HG03045 (cell line): ENCODE measurements around the gene BANF2.
"Not testable (repeated sequence)": the region's sequence is repeated elsewhere in the genome, so short reads cannot be mapped to it uniquely, and the experiment has no call there.

Source experiments
- ATAC-seq: cut with Tn5 transposase; IDR thresholded peaks from one replicate; pipeline ENCODE4 v1.9.1; 2021; ENCODE audit warnings: mild to moderate bottlenecking, moderate library complexity; ENCODE audit not compliant: unreplicated experiment

BANF2 gene

DNA sequence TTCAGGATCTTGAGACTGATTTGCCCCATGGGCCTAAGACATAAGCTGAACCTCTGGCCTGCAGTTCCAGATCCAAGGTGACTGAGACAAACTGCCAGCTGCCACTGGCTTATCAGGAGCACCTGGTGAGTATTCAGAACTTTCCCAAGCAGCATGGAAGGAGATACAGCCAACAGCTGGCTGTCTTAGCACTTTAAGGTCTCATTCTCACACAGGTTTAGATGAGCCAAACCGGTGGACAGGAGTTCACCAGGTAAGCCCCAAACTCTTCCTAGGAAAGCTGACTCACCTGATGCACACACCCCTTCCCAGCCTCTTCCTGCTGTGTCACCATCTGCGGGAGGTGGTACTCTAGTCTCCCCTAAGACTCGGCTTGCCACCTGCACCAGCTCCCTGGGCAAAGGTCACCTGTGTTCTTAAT lies at the start of gene BANF2:
Gene BANF2, plus strand, starts transcription at position 36 of the 421 bp plus-strand sequence. CDS start 25,060 bp downstream, outside the sequence.
- no peak for ATAC-seq

DNA sequence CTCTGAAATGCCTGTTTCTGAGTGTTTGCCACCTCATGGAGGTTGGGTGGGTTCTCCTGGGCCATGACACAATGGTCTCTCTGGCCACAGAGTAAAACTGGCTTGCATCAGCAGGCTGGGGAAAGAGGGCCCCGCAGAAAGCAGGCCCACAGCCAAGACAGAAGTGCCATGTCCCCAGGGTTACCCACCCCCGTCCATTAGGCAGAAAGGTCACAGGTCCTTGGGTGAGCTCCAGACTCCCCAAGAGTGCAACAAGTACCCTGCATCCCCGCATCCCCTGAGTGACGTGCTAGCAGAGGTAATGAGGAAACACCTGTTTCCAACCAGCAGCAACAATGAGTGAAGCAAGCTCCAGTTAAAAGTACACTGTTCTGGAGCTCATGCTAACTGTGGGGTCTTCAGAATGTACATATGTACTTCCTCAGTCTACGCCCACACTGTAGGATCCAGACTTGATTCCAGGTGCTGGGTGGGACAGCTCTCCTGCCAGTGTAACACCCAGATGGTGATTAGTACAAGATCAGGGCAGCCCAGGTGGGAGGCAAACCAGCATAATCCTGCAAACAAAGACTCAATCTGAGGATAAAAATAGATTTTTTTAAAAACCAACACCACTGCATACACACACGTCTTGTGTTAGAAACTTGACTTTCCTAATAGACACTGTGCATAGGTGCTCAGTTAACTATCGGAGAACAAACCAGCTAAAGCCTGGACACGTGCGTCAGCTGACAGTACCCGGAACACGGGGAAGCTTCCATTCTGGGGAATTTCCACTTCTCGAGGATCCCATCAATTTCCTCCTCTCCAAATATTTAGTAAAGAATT lies 49.3 kb upstream of the BANF2 start:
- ATAC-seq = no peak

DNA sequence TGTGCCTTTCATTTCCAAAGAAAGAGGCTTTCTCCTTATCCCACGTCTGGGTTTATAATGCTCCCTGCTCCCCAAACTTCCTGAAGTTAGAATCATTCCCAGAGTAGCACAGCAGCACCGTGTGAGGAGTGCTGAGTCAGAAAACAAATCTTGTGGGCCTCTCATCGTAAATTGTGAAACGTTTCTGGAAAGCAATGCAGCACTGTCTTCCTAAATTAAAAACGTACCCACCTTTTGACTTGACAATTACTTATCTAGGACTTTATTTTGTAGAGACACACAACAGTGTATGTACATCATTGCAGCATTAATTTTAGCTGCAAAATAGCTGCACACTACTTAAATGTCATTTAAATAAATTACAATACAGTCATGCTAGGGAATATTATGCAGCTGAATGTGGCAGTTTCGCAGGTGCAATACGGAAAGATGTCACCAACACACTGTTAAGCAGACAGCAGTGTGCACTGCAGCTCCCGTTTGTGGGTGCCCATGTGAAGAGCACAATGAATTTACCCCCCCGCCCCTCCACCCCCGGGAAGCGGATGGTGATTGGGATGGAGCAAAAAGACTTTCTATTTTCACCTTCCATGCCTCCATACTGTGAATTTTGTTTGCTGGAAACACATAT lies 48.5 kb upstream of the BANF2 start:
- no peak for ATAC-seq

DNA sequence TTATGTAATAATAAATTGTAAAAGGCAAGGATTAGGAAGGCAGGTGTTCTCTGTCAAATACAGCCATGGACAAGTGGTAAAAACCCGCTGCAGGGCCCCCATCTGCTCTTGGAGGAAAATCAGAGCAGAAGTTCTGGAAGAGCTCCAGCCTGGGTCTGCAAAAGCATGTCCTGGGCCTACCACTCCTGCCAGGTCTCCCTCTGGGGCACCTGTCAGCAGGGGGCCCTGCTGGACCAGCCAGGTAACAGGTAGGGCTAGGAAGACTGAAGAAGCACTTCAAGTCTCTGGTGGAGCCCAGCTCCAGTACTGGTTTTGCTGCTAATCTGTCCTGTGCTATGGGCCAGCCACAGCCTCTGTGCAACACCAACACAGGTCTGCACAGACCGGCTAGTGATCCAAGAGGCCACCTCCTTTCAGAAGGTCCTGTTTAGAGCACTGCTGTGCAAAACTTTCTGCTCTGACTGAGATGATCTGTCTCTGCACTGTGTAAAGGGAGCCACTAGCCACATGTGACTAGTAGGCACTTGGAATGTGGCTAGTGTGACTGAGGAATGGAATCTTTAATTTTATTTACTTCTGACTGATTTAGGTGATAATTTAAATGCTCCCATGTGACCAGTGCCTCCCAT lies 47.9 kb upstream of the BANF2 start:
- no peak for ATAC-seq

DNA sequence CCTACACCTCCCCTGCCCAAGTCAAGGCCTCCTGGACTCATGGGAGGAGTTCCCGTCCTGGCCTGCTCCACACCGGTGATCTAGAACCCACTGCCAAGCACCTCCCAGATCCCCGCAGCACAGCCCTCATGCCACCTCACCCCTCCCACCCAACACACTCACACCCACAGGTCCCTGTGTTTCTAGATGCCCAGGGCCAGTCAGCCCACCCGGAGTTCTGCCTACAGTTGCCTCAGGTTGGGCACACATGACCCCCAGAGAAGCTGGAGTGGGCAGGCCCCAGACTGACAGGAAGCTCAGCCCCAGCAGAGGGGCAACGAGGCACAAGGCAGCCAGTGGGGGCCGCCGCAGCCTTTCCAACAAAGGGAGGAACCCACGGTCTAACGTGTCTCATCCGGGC lies 47.4 kb upstream of the BANF2 start:
- no peak for ATAC-seq

DNA sequence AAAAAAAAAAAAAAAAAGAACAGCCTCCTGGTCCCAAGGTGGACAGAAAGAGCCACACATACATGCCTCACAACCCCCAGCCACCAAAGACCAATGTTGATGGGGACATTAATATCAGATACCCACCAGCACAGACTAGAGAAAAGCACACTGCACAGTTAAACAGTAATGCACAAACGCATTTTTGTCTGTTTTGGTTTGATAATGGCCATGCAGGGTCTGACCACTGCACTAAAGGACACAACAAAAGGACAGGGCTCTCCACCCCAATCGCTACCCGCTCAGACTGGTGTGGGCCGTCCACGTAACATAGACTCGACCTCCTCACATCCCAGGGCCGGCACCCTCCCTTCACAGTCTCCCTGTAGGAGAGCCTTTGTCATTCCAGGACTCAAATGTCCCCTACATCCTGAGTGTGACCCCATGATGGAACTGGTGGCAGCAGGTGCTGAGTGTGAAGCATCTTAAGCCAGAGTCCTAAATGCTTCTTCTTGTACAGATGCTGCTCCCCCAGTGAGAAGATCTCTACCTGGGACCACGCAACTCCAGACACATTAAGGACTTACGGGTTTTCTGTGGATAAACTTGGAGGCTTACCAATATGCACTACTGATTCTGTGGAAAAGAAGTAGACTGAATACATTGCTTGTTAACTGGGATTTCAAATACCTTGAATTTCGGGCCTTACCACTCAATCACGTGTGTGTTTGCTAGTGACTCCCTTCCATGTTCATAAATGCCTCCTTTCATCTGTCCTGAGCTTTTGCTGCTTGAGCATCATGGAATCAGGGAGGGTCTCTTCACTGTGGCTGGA lies 45.7 kb upstream of the BANF2 start:
- no peak for ATAC-seq

DNA sequence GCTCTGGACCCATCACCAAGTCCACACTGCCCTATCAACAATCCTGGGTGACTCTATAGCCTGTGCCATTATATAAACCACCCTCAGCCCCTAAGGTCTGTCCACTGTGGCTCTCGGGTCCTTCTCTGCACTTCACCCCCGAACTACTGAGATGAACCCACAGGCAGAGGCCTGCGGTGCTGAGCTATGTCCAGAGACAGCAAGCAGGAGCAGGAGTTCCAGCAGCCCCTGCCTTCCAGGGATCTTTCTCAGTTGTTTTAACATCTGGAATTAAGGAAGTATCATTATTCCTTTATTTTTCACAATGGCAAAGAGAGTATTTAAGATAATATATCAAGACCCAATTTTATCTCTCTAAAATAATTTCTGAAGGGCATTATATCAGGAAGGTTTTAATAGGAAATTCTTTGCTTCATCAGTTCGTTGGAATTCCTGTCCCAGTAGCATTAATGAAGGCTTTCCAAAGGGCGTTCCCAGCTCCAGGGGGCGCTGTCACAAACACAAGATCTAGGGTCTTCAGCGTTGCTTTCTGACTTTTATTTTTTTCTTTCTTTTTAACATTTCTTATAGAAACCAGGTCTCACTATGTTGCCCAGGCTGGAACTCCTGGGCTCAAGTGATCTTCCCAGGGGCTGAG lies 45.0 kb upstream of the BANF2 start:
- no peak for ATAC-seq

DNA sequence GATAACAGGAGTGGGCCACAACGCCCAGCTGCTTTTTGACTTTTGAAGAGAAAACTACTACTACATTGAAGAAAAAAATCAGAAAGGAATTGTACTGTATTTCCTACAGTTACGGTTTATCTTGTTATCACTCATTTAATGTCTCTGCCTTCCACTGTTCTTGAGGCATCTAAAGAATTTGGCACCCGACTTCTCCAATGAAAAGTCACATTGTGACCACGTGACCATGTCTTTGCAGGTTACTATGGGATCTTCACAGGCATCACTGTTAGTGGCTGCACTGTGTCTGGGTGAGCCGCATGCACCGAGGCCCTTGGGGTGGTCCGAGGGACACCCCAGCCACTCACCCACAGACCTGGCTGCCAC lies 44.5 kb upstream of the BANF2 start:
- no peak for ATAC-seq

DNA sequence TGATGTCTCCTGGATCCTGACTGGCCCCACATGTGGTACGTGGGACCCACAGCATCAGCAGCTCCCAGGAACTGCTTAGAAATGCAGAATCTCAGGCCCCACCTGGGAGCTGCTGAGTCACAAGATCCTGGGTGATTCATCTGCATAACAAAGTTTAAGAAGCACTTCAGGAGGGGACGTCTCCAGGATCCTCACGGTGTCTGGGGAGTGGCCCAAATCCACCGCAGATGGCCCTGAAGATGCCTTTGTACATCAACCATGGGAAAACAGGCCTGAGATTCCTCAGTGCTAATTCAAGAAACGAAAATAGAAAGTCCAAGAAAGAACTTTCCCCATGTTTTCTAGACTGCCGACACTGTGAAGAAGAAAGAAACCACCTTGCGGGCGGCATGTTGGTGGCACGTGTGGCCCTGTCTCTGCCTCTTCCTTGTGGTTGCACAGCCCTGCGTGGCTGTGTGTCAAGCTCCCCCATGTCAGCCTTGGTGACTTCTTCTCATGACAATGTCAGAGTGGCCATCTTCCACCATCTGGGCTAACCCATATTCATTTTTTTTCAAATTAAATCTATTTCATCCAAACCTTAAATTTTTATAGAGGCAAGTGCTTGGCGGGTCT lies 43.8 kb upstream of the BANF2 start:
- no peak for ATAC-seq

DNA sequence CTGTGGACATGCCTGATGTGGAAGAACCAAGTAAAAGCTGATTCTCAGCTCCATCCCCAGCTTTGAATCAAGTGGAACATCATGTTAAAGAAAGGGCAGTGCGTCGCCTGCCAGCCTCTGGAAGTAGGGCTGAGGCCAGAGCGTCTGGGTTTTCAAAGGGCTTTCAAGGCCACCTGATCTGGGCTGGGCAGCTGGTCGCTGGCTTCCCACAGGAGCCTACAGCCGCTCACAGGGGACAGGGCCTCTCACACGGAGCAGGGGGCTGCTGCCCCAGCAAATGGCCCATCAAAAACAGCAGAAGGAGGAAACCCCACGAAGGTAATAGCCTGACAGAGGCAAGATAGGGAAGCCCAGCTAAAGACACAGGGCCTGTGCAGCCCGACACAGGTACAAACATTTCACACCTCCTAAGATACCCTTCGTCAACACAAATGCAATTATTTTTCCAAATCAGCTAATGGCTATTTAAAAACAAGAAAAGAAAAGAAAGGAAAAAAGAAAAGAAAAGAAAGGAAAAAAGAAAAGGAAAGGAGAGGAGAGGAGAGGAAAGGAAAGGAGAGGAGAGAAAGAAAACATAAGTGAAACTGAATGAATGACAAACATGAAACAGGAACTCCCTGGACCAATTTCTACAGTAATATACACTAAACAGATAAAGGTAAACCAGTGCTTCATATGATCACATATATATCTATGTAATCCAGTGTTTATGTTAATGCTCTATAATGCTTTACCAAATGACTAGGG lies 42.5 kb upstream of the BANF2 start:
- ATAC-seq = no peak

DNA sequence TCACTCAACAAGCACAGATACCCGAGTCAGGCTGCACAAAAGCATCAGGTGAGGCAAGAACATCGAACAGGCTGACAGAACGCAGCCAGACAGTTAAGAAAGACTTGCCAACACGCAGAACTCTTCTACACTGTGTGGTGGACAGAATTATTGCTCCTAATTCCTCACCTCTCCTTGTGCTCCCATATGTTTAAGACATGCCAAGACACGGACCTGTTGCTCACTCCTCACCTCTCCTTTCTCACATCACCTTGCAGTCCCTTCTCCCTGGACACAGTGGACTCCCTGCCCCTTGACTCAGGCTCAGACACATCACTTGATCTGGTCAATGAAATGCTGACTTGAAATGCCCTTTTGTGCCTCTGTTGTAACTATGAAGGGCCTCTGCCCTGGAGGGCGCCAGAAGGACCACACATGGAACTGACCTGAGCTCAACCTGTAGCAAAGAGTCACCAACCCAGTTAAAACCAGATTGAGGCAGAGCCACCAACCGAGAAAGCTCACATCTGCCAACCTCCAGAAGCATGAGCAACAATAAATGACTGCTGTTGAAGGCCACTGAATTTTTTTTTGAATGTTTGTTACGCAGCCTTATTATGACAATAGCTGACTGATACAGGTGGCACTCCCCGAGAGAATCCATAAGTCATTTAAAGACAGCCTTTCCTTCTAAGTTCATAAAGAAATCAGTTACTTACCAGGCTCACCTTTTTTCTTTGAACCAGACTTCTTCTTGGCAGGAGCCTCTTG lies 41.7 kb upstream of the BANF2 start:
- ATAC-seq = no peak

DNA sequence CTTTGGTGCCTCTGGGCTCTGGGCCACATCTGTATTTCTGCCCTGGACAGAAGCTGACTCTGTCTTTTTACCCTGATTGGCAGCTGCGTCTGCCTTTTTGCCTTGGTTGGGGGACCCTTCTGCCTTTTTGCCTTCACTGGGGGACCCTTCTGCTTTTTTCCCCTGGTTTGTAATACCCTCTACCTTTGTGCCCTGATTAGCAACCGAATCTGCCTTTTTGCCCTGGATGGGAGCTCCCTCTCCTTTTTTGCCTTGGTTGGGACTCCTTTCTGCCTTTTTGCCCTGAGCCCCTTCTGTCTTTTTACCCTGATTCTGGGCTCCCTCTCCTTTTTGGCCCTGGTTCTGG lies 41.1 kb upstream of the BANF2 start:
- ATAC-seq = no peak

DNA sequence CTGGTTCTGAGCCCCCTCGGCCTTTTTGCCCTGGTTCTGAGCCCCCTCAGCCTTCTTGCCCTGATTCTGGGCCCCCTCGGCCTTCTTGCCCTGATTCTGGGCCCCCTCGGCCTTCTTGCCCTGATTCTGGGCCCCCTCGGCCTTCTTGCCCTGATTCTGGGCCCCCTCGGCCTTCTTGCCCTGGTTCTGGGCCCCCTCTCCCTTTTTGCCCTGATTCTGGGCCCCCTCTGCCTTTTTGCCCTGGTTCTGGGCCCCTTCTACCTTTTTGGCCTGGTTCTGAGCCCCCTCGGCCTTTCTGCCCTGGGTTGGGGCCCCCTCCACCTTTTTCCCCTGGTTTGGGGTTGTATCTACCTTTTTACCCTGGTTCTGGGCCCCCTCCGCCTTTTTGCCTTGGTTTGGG lies 40.4 kb upstream of the BANF2 start:
- ATAC-seq = not testable (repeated sequence)

DNA sequence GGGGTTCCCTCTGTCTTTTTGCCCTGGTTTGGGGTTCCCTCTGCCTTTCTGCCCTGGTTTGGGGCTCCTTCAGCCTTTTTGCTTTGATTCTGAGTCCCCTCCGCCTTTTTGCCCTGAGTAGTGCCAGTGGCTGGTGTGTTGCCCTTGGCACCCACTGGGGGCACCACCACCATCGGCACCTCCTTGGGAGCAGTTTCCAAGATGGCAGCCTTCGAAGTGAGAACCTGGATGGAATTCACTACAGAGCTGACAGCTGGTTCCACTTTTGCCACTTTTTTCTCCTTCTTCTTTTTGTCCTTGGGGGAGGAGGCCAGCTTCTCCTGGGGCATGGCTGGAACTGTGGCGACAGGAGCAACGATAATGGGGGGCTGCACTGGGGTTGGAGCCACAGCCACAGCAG lies 40.0 kb upstream of the BANF2 start:
- no peak for ATAC-seq

DNA sequence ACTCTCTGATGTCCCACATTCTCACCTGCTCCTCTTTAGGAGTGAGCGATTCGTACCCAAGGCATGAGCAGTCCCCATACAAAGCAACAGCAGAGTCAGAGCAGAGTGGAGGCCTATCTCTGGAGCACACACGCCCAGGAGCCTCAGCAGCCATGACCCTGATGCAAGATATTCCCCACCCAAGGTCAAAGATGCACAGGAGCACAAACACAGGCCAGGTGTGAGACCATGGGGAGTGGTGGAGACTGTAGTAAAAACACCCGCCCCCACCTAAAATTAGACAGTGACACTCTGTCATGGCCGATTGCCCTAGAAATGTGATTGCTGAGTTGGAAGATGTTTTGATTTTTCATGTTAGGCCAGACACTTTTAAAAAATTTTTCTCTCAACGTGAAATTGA lies 39.1 kb upstream of the BANF2 start:
- no peak for ATAC-seq

DNA sequence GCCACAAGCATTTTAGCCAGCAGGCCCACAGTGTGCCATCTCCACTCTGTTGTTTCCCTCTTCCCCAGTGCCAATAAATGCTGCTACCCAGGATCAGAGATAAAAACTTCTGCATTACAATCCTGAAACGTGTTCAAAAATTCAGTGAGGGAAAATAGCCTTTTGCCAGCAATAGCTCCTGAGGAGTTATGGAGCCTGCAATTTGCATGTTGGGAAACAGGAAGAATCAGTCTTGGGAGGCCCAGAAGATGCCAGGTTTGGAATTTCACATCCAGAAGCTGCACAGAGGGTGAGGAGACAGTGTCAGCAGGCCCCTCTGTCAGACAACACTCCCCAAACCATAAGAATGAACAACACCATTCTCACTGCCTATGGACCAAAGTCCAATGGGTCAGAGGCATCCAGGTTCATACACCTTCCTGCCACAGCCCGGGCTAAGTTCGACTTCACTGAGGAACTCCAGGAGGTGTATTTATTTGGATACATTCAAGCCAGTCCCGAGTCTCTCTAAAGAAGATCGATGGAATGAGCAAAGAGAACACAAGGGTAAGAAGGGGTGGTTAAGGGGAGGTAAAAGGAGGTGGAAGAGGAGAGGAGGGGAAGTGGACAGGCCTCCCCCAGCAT lies 38.5 kb upstream of the BANF2 start:
- no peak for ATAC-seq

DNA sequence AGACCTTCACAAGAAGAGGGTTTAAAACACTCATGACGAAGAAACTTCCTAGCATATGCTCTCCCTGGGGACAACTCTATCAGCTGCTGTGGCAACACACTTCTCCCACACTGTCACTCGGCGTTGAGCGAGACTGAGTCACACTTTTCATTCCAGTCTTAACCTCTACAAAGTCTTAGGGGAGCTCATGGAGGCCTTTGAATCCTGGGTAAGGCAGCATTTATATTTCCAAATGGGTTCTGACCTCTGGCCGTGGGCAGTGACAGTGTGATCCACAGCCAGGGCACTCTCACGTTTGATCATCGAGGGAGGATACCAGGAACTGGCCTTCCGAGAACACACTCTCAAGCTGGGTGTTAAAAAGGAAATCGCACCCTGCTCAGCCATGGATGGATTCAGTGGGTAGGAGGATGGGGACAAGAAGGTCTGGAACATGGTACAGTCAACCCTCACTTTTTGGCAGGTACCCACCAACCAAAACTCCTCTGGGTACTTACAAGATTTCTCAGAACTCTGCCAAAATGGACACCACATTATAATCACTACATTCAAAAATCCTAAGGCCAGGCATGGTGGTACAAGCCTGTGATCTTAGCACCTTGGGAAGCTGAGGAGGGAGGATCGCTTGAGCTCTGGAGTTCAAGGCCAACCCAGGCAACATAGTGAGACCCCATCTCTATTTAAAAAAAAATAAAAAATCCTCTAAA lies 37.3 kb upstream of the BANF2 start:
- ATAC-seq = no peak

DNA sequence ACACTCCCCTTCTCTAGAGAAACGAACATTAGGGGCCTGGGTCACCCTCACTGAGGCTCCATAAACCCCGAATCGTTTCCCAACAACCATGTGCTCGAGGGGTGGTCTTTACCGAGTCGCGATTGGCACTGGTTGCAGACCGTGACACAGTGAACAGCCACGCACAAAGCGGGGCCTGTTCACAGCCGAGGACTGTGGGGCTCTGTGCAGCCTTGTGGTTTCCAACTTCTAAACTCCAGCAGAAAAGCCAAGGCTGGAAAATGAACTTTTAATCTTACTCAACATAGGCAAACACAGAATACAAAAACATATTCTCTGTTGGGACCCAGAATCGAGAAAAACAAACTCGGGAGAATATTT lies 36.7 kb upstream of the BANF2 start:
- ATAC-seq = no peak
